Stimulated activated CD8-positive, alpha-beta memory T cell treated with anti-CD3 and anti-CD28 coated beads, Interleukin-15, amount 100 ng/mL, for 4 hours (primary cell): Measurements from ENCODE around the gene STK32C.

ENCODE experiments used
- DNase-seq, 2 donors: peaks; one replicate each; pipeline ENCODE4 v3.0.0-alpha.2; 2020; ENCODE audit warnings: low read depth in 2 of 2

The STK32C gene

GRCh38 chr10:132282667-132283603, 24.8 kb downstream of the STK32C start:
- DNase-seq, result no peak

- no peak for DNase-seq
Measured at GRCh38 chr10:132281915-132282666, 25.7 kb downstream of the STK32C start.

GRCh38 chr10:132280646-132281074, 27.1 kb downstream of the STK32C start:
- DNase-seq, result no peak

- no peak for DNase-seq
Measured at GRCh38 chr10:132279873-132280645, 27.7 kb downstream of the STK32C start.

- DNase-seq, result no peak
Measured at GRCh38 chr10:132277311-132277741, 30.4 kb downstream of the STK32C start.

GRCh38 chr10:132276706-132277105, 31.0 kb downstream of the STK32C start:
- no peak for DNase-seq

GRCh38 chr10:132276179-132276675, 31.5 kb downstream of the STK32C start:
- DNase-seq, result no peak

GRCh38 chr10:132275426-132276178, 32.1 kb downstream of the STK32C start:
- DNase-seq, result no peak

- DNase-seq, result no peak
Measured at GRCh38 chr10:132274986-132275385, 32.8 kb downstream of the STK32C start.

- no peak for DNase-seq
Measured at GRCh38 chr10:132274581-132274980, 33.2 kb downstream of the STK32C start.

- no peak for DNase-seq
Measured at GRCh38 chr10:132273966-132274365, 33.8 kb downstream of the STK32C start.

GRCh38 chr10:132273304-132273944, 34.3 kb downstream of the STK32C start:
- DNase-seq, result no peak

- DNase-seq, result no peak
Measured at GRCh38 chr10:132272231-132272971, 35.3 kb downstream of the STK32C start.

GRCh38 chr10:132271458-132272230, 36.1 kb downstream of the STK32C start:
- DNase-seq, result no peak

GRCh38 chr10:132270721-132271457, 36.9 kb downstream of the STK32C start:
- no peak for DNase-seq

- no peak for DNase-seq
Measured at GRCh38 chr10:132270256-132270655, 37.5 kb downstream of the STK32C start.

GRCh38 chr10:132269266-132270230, 38.2 kb downstream of the STK32C start:
- DNase-seq, result no peak
